ENCODE data around the gene ABTB2. TPM values are rescaled to one million over a fixed set of nuclear protein-coding genes. Genes with fewer than 3 reads are reported as not detected.

Gene ABTB2
- polyA plus RNA-seq, 1 donor (not counting 4 experiments of a cell fraction or from before 2014, with no cell fraction given) = 1.0 TPM

DNA sequence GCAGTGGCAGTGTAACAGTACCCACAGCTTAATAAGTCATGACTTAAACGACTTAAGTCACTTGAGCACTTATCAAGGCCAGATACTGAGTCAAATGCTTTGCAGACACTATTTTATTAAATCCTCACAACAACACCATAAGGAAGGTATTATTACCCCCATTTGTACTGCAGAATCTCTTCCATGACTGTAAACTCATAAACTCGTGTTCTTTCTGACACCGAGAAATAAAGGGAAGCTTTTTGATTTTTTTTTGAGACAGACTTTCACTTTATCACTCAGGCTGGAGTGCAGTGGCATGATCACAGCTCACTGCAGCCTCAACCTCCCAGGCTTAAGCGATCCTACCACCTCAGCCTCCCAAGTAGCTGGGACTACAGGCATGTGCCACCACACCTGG, 103.8 kb downstream of the ABTB2 start:
- no peak for FAIRE-seq
- dilution Hi-C loops (cut with MboI; ENCODE audit: extremely low pct_ligation_motif_present, low sequenced_read_pairs) = no loop called here
- TF ChIP-seq, protein P1, sequence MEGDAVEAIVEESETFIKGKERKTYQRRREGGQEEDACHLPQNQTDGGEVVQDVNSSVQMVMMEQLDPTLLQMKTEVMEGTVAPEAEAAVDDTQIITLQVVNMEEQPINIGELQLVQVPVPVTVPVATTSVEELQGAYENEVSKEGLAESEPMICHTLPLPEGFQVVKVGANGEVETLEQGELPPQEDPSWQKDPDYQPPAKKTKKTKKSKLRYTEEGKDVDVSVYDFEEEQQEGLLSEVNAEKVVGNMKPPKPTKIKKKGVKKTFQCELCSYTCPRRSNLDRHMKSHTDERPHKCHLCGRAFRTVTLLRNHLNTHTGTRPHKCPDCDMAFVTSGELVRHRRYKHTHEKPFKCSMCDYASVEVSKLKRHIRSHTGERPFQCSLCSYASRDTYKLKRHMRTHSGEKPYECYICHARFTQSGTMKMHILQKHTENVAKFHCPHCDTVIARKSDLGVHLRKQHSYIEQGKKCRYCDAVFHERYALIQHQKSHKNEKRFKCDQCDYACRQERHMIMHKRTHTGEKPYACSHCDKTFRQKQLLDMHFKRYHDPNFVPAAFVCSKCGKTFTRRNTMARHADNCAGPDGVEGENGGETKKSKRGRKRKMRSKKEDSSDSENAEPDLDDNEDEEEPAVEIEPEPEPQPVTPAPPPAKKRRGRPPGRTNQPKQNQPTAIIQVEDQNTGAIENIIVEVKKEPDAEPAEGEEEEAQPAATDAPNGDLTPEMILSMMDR (optimal IDR thresholded peaks at IDR 0.05 in 1 of 3, IDR thresholded peaks at IDR 0.05 in 1 of 3, conservative IDR thresholded peaks at IDR 0.05 in 1 of 3; ENCODE audit: extremely low read depth in 1 of 3, insufficient read depth in 2 of 3, low read length in 3 of 3) = no peak
- no peak for TF ChIP-seq EZH2 (IDR thresholded peaks at IDR 0.05; ENCODE audit: low read length)
- no peaks in the 10 kb centered on the region for H3K27me3 ChIP-seq (ENCODE audit: control insufficient read depth, extremely low read depth, insufficient read depth, low read length)
- peaks cover 2% of the 10 kb centered on the region for H4K20me1 ChIP-seq (ENCODE audit: control insufficient read depth, extremely low read depth, insufficient read depth, low read length)
- no peak for DNase-seq (ENCODE audit: low read depth, low spot score)
- H3K4me1 ChIP-seq (ENCODE audit: control insufficient read depth, extremely low read depth, insufficient read depth, low read length) = peaks cover 24% of the 10 kb centered on the region
- H3K27ac ChIP-seq (ENCODE audit: control insufficient read depth, insufficient read depth, low read length) = no peak overlapping the region
- H3K79me2 ChIP-seq (ENCODE audit: control insufficient read depth, insufficient read depth, low read length) = no peaks in the 10 kb centered on the region
- no peaks in the 10 kb centered on the region for H3K9me3 ChIP-seq (ENCODE audit: control insufficient read depth, low read depth, low read length)
- no peak overlapping the region for H3K4me3 ChIP-seq (ENCODE audit: control insufficient read depth in 2 of 3, extremely low read depth in 1 of 3, insufficient read depth in 2 of 3, low read depth in 1 of 3, low read length in 3 of 3)
- no peaks in the 10 kb centered on the region for H3K9me1 ChIP-seq (ENCODE audit: control insufficient read depth, extremely low read depth, insufficient read depth, low read length)
- no peaks in the 10 kb centered on the region for H3K36me3 ChIP-seq (ENCODE audit: control insufficient read depth in 2 of 2, extremely low read depth in 1 of 2, insufficient read depth in 2 of 2, low read length in 2 of 2)
- H3K9ac ChIP-seq (ENCODE audit: control insufficient read depth, extremely low read depth, insufficient read depth, low read length) = no peak overlapping the region
- H2AFZ ChIP-seq (ENCODE audit: control insufficient read depth, low read length) = no peak overlapping the region
- H3K4me2 ChIP-seq (ENCODE audit: control insufficient read depth, extremely low read depth, insufficient read depth, low read depth, low read length) = no peak overlapping the region

DNA sequence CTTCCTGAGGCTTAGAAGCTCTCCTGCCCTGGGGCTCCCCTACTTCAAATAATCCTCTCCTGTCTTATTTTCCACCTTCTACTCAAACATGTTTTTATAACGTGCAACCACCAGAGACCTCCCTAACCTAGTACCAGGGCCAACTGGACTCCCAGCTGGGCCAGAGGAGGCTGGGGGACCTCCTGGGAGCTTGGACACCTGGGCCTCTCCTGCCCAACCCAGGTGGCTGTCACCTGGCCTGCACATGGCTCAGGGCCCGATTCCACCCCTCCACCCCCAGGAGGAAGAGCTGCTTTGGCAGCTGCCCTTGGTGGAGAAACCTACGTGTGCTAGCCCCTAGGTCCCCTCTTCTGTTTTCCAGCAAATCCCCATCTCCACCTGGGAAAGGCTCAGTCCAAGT, 105.2 kb downstream of the ABTB2 start:
- H4K20me1 ChIP-seq (ENCODE audit: control insufficient read depth, extremely low read depth, insufficient read depth, low read length) = peaks cover 2% of the 10 kb centered on the region
- DNase-seq (ENCODE audit: low read depth, low spot score) = no peak
- no peaks in the 10 kb centered on the region for H3K79me2 ChIP-seq (ENCODE audit: control insufficient read depth, insufficient read depth, low read length)
- H3K27ac ChIP-seq (ENCODE audit: control insufficient read depth, insufficient read depth, low read length) = no peak overlapping the region
- dilution Hi-C loops (cut with MboI; ENCODE audit: extremely low pct_ligation_motif_present, low sequenced_read_pairs) = no loop called here
- peaks cover 27% of the 10 kb centered on the region for H3K4me1 ChIP-seq (ENCODE audit: control insufficient read depth, extremely low read depth, insufficient read depth, low read length)
- no peak overlapping the region for H2AFZ ChIP-seq (ENCODE audit: control insufficient read depth, low read length)
- no peaks in the 10 kb centered on the region for H3K36me3 ChIP-seq (ENCODE audit: control insufficient read depth in 2 of 2, extremely low read depth in 1 of 2, insufficient read depth in 2 of 2, low read length in 2 of 2)
- H3K27me3 ChIP-seq (ENCODE audit: control insufficient read depth, extremely low read depth, insufficient read depth, low read length) = no peaks in the 10 kb centered on the region
- no peak overlapping the region for H3K4me3 ChIP-seq (ENCODE audit: control insufficient read depth in 2 of 3, extremely low read depth in 1 of 3, insufficient read depth in 2 of 3, low read depth in 1 of 3, low read length in 3 of 3)
- no peak overlapping the region for H3K4me2 ChIP-seq (ENCODE audit: control insufficient read depth, extremely low read depth, insufficient read depth, low read depth, low read length)
- H3K9me1 ChIP-seq (ENCODE audit: control insufficient read depth, extremely low read depth, insufficient read depth, low read length) = no peaks in the 10 kb centered on the region
- no peak overlapping the region for H3K9ac ChIP-seq (ENCODE audit: control insufficient read depth, extremely low read depth, insufficient read depth, low read length)
- no peak for TF ChIP-seq EZH2 (IDR thresholded peaks at IDR 0.05; ENCODE audit: low read length)
- TF ChIP-seq, protein P1 (optimal IDR thresholded peaks at IDR 0.05 in 1 of 3, IDR thresholded peaks at IDR 0.05 in 1 of 3, conservative IDR thresholded peaks at IDR 0.05 in 1 of 3; ENCODE audit: extremely low read depth in 1 of 3, insufficient read depth in 2 of 3, low read length in 3 of 3) = no peak
- no peaks in the 10 kb centered on the region for H3K9me3 ChIP-seq (ENCODE audit: control insufficient read depth, low read depth, low read length)
- no peak for FAIRE-seq

Measured in keratinocyte (primary cell).